CD14-positive monocyte (primary cell): ENCODE measurements around the gene FAM168B. TPM values are rescaled to one million over a fixed set of nuclear protein-coding genes. Genes with fewer than 3 reads are reported as not detected.

Experiments
- DNase-seq, 3 donors: peaks; one replicate each; pipeline ENCODE4 v3.0.0-alpha.2; 2011 to 2022
- H2AFZ ChIP-seq: 2 replicates; pipeline ENCODE4 v1.6.0; 2012; ENCODE audit warnings: mild to moderate bottlenecking, low read depth, low read length, inconsistent platforms; ENCODE audit not compliant: insufficient read depth, poor library complexity, severe bottlenecking
- H3K27ac ChIP-seq, 2 donors: 1 replicate in 1 of 2; 2 replicates in 1 of 2; pipeline ENCODE4 v1.5.1; 2012 to 2013; ENCODE audit warnings: low read length in 2 of 2, control low read depth in 1 of 2, inconsistent platforms in 1 of 2, low read depth in 1 of 2, mild to moderate bottlenecking in 1 of 2
- H3K27me3 ChIP-seq, 2 donors: one replicate each; pipeline versions ENCODE4 v1.6.0 to v1.6.1; 2011 to 2013; ENCODE audit warnings: low read length in 2 of 2; ENCODE audit not compliant: control insufficient read depth in 2 of 2, insufficient read depth in 2 of 2
- H3K36me3 ChIP-seq, 2 donors: replicated peaks in 1 of 2; 1 replicate in 1 of 2; 2 replicates in 1 of 2; pipeline versions ENCODE4 v1.5.1 to v1.6.1; 2012 to 2013; ENCODE audit warnings: low read length in 2 of 2, control low read depth in 1 of 2, inconsistent platforms in 1 of 2, mild to moderate bottlenecking in 1 of 2; ENCODE audit not compliant: insufficient read depth in 2 of 2, control insufficient read depth in 1 of 2
- H3K4me1 ChIP-seq, 2 donors: 1 replicate in 1 of 2; 2 replicates in 1 of 2; pipeline versions ENCODE4 v1.5.1 to v1.6.1; 2012 to 2013; ENCODE audit warnings: low read length in 2 of 2, control low read depth in 1 of 2, inconsistent platforms in 1 of 2, mild to moderate bottlenecking in 1 of 2, moderate library complexity in 1 of 2; ENCODE audit not compliant: insufficient read depth in 2 of 2, control insufficient read depth in 1 of 2
- H3K4me2 ChIP-seq: replicated peaks from 2 replicates; pipeline ENCODE3; 2012; ENCODE audit warnings: low read length, moderate library complexity, mild to moderate bottlenecking; ENCODE audit not compliant: poor library complexity, severe bottlenecking; ENCODE audit errors: extremely low read depth
- H3K4me3 ChIP-seq, 3 experiments: fragments of 200-600 bp in 1 of 3; sonication (generic) in 1 of 3; replicated peaks in 1 of 3; 1 replicate in 2 of 3; 2 replicates in 1 of 3; pipeline ENCODE4 v1.5.1; 2011 to 2013; ENCODE audit warnings: low read length in 3 of 3, mild to moderate bottlenecking in 3 of 3, control low read depth in 2 of 3, low read depth in 2 of 3, inconsistent platforms in 1 of 3, moderate library complexity in 1 of 3
- H3K79me2 ChIP-seq: 2 replicates; pipeline ENCODE4 v1.6.0; 2012; ENCODE audit warnings: mild to moderate bottlenecking, control low read depth, inconsistent platforms, low read length, moderate library complexity; ENCODE audit not compliant: insufficient read depth
- H3K9ac ChIP-seq: 2 replicates; pipeline ENCODE4 v1.6.0; 2017; ENCODE audit warnings: low read length, mild to moderate bottlenecking; ENCODE audit not compliant: insufficient read depth, poor library complexity, severe bottlenecking
- H3K9me3 ChIP-seq, 2 donors: replicated peaks in 1 of 2; 1 replicate in 1 of 2; 2 replicates in 1 of 2; pipeline versions ENCODE4 v1.5.1 to v1.6.1; 2012 to 2013; ENCODE audit warnings: low read length in 2 of 2, control low read depth in 1 of 2; ENCODE audit not compliant: control insufficient read depth in 1 of 2, insufficient read depth in 1 of 2
- H4K20me1 ChIP-seq: 2 replicates; pipeline ENCODE4 v1.6.0; 2012; ENCODE audit warnings: mild to moderate bottlenecking, low read length, control low read depth, moderate library complexity; ENCODE audit not compliant: insufficient read depth
- H3K27ac Mint-ChIP-seq, 7 donors: one replicate each; pipeline ENCODE4 v1.8.0; 2020; ENCODE audit warnings: mild to moderate bottlenecking in 7 of 7, mixed read lengths in 7 of 7, moderate library complexity in 6 of 7, inconsistent platforms in 2 of 7
- H3K27me3 Mint-ChIP-seq, 3 donors: one replicate each; pipeline ENCODE4 v1.8.0; 2021 to 2022; ENCODE audit warnings: low read depth in 3 of 3, mild to moderate bottlenecking in 3 of 3, mixed read lengths in 3 of 3, moderate library complexity in 3 of 3, inconsistent platforms in 1 of 3
- H3K36me3 Mint-ChIP-seq, 2 donors: one replicate each; pipeline ENCODE4 v1.8.0; 2020; ENCODE audit warnings: mixed read lengths in 2 of 2, inconsistent platforms in 1 of 2, mild to moderate bottlenecking in 1 of 2
- H3K4me1 Mint-ChIP-seq: one replicate; pipeline ENCODE4 v1.8.0; 2020; ENCODE audit warnings: mild to moderate bottlenecking, mixed read lengths
- H3K4me3 Mint-ChIP-seq, 2 donors: one replicate each; pipeline ENCODE4 v1.8.0; 2020; ENCODE audit warnings: mild to moderate bottlenecking in 2 of 2, mixed read lengths in 2 of 2, moderate library complexity in 1 of 2
- H3K9me3 Mint-ChIP-seq, 7 donors: one replicate each; pipeline ENCODE4 v1.8.0; 2020 to 2022; ENCODE audit warnings: mixed read lengths in 7 of 7, mild to moderate bottlenecking in 6 of 7, moderate library complexity in 6 of 7, inconsistent platforms in 2 of 7
- CTCF ChIP-seq: fragments of 200-600 bp; IDR thresholded peaks from one replicate; pipeline ENCODE4 v1.8.0; 2022; ENCODE audit warnings: antibody characterized with exemption, mild to moderate bottlenecking
- WGBS: methylation state at CpG from one replicate; pipeline ENCODE4 v1.1.5; 2013; ENCODE audit warnings: missing lambda C conversion rate; ENCODE audit not compliant: insufficient coverage; 5-methylcytosine and 5-hydroxymethylcytosine counted together
- intact Hi-C, 2 donors: fragments of 100-400 bp; cut with micrococcal nuclease; formaldehyde crosslinking; loops; one replicate each; pipeline versions ENCODE4 v1.15.0 to v1.15.1; 2023
- polyA plus RNA-seq, 3 donors: library from polyadenylated mRNA; depleted of rRNA in 1 of 3; unstranded in 2 of 3; stranded (reverse) in 1 of 3; fragments of 300-500 nt in 2 of 3; fragments of >200 nt in 1 of 3; fragmentation: Illumina TruSeq in 2 of 3; gene quantifications; 1 replicate in 2 of 3; 2 replicates in 1 of 3; pipeline ENCODE4 v1.2.3, GENCODE V29; 2012 to 2021

FAM168B gene
- polyA plus RNA-seq, 3 donors: 20.5 to 33.2 (median 22.6) TPM

DNA sequence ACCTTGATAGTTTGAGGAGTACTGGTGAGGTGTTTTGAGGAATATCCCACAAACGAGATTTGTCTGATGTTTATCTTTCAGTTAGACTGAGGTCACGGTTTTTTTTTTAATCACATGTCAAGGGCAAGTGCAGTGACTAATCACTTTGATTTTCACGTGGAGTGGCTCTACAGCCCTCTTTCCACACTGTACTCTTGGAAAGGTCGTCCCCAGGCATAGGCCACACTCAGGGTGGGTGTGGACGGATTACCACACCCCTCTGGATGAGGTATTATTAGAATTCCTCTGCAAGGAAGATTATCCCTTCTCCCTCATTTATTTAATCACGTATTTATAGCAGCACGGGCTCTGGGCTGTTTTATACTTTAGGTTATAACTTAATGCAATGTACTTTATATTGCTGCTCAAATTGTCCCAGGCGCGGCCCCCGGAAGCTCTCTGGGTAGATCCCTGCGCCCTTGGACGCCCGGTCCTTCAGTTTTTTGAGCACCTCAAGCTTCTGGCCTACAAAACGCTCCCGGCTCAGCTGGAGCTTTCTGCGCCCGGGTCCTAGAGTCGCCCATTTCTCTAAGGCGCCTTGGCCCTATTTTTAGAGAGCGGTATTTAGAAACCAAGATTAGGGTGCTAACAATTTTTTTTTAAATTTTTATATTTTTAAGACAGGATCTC, 11.4 kb upstream of the FAM168B start:
- H3K4me1 Mint-ChIP-seq: peaks cover 25% of the 10 kb centered on the region
- peak overlapping the region; percentile 93 to 97 for H3K27ac ChIP-seq
- peak overlapping the region; percentile 96 to 99 (median 98) for H3K27ac Mint-ChIP-seq
- H3K4me1 ChIP-seq: peaks cover 22 to 26% of the 10 kb centered on the region in 2 donors
- H3K9me3 ChIP-seq: no peaks in the 10 kb centered on the region
- H3K27me3 ChIP-seq: no peaks in the 10 kb centered on the region
- peaks cover 5 to 25% of the 10 kb centered on the region in 2 donors for H3K36me3 ChIP-seq
- intact Hi-C loops: no loop called here
- peaks cover 41% of the 10 kb centered on the region for H4K20me1 ChIP-seq
- peaks cover 46% of the 10 kb centered on the region for H3K79me2 ChIP-seq
- no peak for TF ChIP-seq CTCF
- H3K9ac ChIP-seq: peak overlapping the region; percentile 98
- H3K36me3 Mint-ChIP-seq: peaks cover 8 to 12% of the 10 kb centered on the region in 2 donors
- peak; percentile 77 to 90 (median 85) for DNase-seq
- peak overlapping the region; percentile 78 to 99 (median 98) for H3K4me3 ChIP-seq
- peaks cover 0 to 5% (median 3%) of the 10 kb centered on the region in 3 donors for H3K27me3 Mint-ChIP-seq
- H3K9me3 Mint-ChIP-seq: no peaks in the 10 kb centered on the region
- WGBS: 0% methylated on average over 6 of the region's 20 CpGs
- peak overlapping the region; percentile 87 for H3K4me2 ChIP-seq
- peak overlapping the region; percentile 81 for H2AFZ ChIP-seq
- peak overlapping the region; percentile 98 to 99 for H3K4me3 Mint-ChIP-seq

- peaks cover 0 to 5% (median 3%) of the 10 kb centered on the region in 3 donors for H3K27me3 Mint-ChIP-seq
- Histone ChIP-seq H4K20me1 (peaks cover 27% of the 10 kb centered on the region), H3K9ac (no peak overlapping the region), H3K79me2 (peaks cover 31% of the 10 kb centered on the region), H3K4me3 (no peak overlapping the region), H3K27ac (no peak overlapping the region), H3K9me3 (no peaks in the 10 kb centered on the region), H3K4me2 (no peak overlapping the region), H3K36me3 (peaks cover 3 to 11% of the 10 kb centered on the region in 2 donors), H3K27me3 (no peaks in the 10 kb centered on the region), H3K4me1 (peaks cover 22 to 26% of the 10 kb centered on the region in 2 donors), H2AFZ (no peak overlapping the region)
- TF ChIP-seq CTCF: no peak
- H3K27ac Mint-ChIP-seq: peak overlapping the region in 2 of 7 donors; percentile 6 to 15
- intact Hi-C loops: no loop called here
- 80% methylated on average over 1 of the region's 2 CpGs for WGBS
- no peaks in the 10 kb centered on the region for H3K9me3 Mint-ChIP-seq
- peaks cover 0 to 1% of the 10 kb centered on the region in 2 donors for H3K36me3 Mint-ChIP-seq
- peaks cover 27% of the 10 kb centered on the region for H3K4me1 Mint-ChIP-seq
- no peak overlapping the region for H3K4me3 Mint-ChIP-seq
- DNase-seq: no peak
Observed at GRCh38 chr2:131103165-131103564, 9.9 kb upstream of the FAM168B start.
